IMR-90 (cell line): ENCODE measurements around the gene ARHGEF10L. TPM values are rescaled to one million over a fixed set of nuclear protein-coding genes. Genes with fewer than 3 reads are reported as not detected.

Source experiments
- ATAC-seq: fragments of 200-7000 bp; cut with Tn5 transposase; 2 replicates; pipeline ENCODE4 v1.9.1; 2020; ENCODE audit warnings: low read depth, mild to moderate bottlenecking, moderate library complexity
- BruUV-seq: library from RNA; stranded (reverse); fragments of 400-500 nt; replicated peaks from 2 replicates; lab custom pipeline; 2021; lab: Mats Ljungman, UMichigan
- CTCF ChIA-PET: fragments of 300-600 bp; formaldehyde crosslinking; extraction: SDS; loops from one replicate; lab custom pipeline; 2021; ENCODE audit warnings: antibody characterized with exemption; lab: Yijun Ruan, JAX
- POLR2A ChIA-PET: fragments of 300-600 bp; sonication (Branson Sonifier 250); formaldehyde crosslinking; loops from one replicate; lab custom pipeline; 2022; ENCODE audit warnings: antibody characterized with exemption; ENCODE audit not compliant: unreplicated experiment; lab: Charles Lee
- DNase-seq: peaks from one replicate; pipeline ENCODE4 v3.0.0; 2013
- H2AFZ ChIP-seq: replicated peaks from 2 replicates; pipeline ENCODE3; 2013; ENCODE audit warnings: low read length, mild to moderate bottlenecking; ENCODE audit not compliant: poor library complexity
- H2AK5ac ChIP-seq: 2 replicates; pipeline ENCODE4 v1.6.1; 2013; ENCODE audit warnings: low read depth, low read length, inconsistent platforms
- H2AK9ac ChIP-seq: replicated peaks from 2 replicates; pipeline ENCODE3; 2013; ENCODE audit warnings: mild to moderate bottlenecking, low read depth, low read length, moderate library complexity; ENCODE audit not compliant: poor library complexity
- H2BK120ac ChIP-seq: 2 replicates; pipeline ENCODE4 v1.6.1; 2013; ENCODE audit warnings: low read depth, low read length, inconsistent platforms
- H2BK15ac ChIP-seq: 3 replicates; pipeline ENCODE4 v1.6.1; 2013; ENCODE audit warnings: low read depth, low read length, inconsistent platforms
- H2BK20ac ChIP-seq: 2 replicates; pipeline ENCODE4 v1.6.1; 2013; ENCODE audit warnings: low read depth, mild to moderate bottlenecking, inconsistent platforms, low read length, moderate library complexity
- H2BK5ac ChIP-seq: 2 replicates; pipeline ENCODE4 v1.6.1; 2013; ENCODE audit warnings: mild to moderate bottlenecking, low read depth, low read length, inconsistent platforms; ENCODE audit not compliant: poor library complexity, severe bottlenecking
- H3K14ac ChIP-seq: replicated peaks from 2 replicates; pipeline ENCODE4 v1.6.1; 2013; ENCODE audit warnings: low read depth, low read length, inconsistent platforms
- H3K18ac ChIP-seq: 2 replicates; pipeline ENCODE4 v1.6.1; 2013; ENCODE audit warnings: low read depth, low read length, control low read depth
- H3K23ac ChIP-seq: 2 replicates; pipeline ENCODE4 v1.6.1; 2013; ENCODE audit warnings: low read depth, low read length, inconsistent platforms
- H3K27ac ChIP-seq: 2 replicates; pipeline ENCODE4 v1.5.1; 2013; ENCODE audit warnings: mild to moderate bottlenecking, control low read depth, low read length; ENCODE audit not compliant: insufficient read depth
- H3K27me3 ChIP-seq: 2 replicates; pipeline ENCODE4 v1.6.1; 2013; ENCODE audit warnings: low read length; ENCODE audit not compliant: control insufficient read depth, insufficient read depth
- H3K36me3 ChIP-seq: 2 replicates; pipeline ENCODE4 v1.6.1; 2013; ENCODE audit warnings: low read length, mixed read lengths; ENCODE audit not compliant: control insufficient read depth, insufficient read depth
- H3K4ac ChIP-seq: 2 replicates; pipeline ENCODE4 v1.6.1; 2013; ENCODE audit warnings: low read depth, low read length, inconsistent platforms
- H3K4me1 ChIP-seq: 2 replicates; pipeline ENCODE4 v1.6.1; 2013; ENCODE audit warnings: low read length, mixed read lengths; ENCODE audit not compliant: control insufficient read depth, insufficient read depth
- H3K4me2 ChIP-seq: 2 replicates; pipeline ENCODE4 v1.6.1; 2013; ENCODE audit warnings: low read depth, mild to moderate bottlenecking, control low read depth, low read length, moderate library complexity
- H3K4me3 ChIP-seq: 2 replicates; pipeline ENCODE4 v1.5.1; 2013; ENCODE audit warnings: low read depth, mild to moderate bottlenecking, control low read depth, low read length, moderate library complexity; ENCODE audit not compliant: insufficient read depth
- H3K56ac ChIP-seq: 2 replicates; pipeline ENCODE4 v1.6.1; 2013; ENCODE audit warnings: low read length, inconsistent platforms; ENCODE audit not compliant: insufficient read depth; ENCODE audit errors: extremely low read depth
- H3K79me1 ChIP-seq, 2 experiments: 2 replicates each; pipeline ENCODE4 v1.6.1; 2013; ENCODE audit warnings: low read length in 2 of 2, inconsistent platforms in 1 of 2, low read depth in 1 of 2
- H3K9ac ChIP-seq: 2 replicates; pipeline ENCODE4 v1.6.1; 2013; ENCODE audit warnings: low read depth, low read length, control low read depth
- H3K9me1 ChIP-seq: 2 replicates; pipeline ENCODE4 v1.6.1; 2013; ENCODE audit warnings: low read length, inconsistent platforms; ENCODE audit not compliant: insufficient read depth
- H3K9me3 ChIP-seq: 2 replicates; pipeline ENCODE4 v1.6.1; 2013; ENCODE audit warnings: low read length; ENCODE audit not compliant: control insufficient read depth, insufficient read depth
- H4K20me1 ChIP-seq: 2 replicates; pipeline ENCODE4 v1.6.1; 2013; ENCODE audit warnings: low read length, inconsistent platforms; ENCODE audit not compliant: insufficient read depth
- H4K5ac ChIP-seq: 2 replicates; pipeline ENCODE4 v1.6.1; 2013; ENCODE audit warnings: mild to moderate bottlenecking, low read depth, low read length, control low read depth
- H4K8ac ChIP-seq, 2 experiments: 2 replicates each; pipeline ENCODE4 v1.6.1; 2013; ENCODE audit warnings: low read depth in 2 of 2, low read length in 2 of 2, control low read depth in 1 of 2, inconsistent platforms in 1 of 2
- H4K91ac ChIP-seq: 2 replicates; pipeline ENCODE4 v1.6.1; 2013; ENCODE audit warnings: low read depth, low read length, inconsistent platforms; ENCODE audit not compliant: insufficient read depth
- CEBPB ChIP-seq: IDR thresholded peaks from 2 replicates; pipeline ENCODE4 v1.6.1; 2012; ENCODE audit warnings: low read depth, low read length, improper control_type of control experiment
- CHD1 ChIP-seq: IDR thresholded peaks from 2 replicates; pipeline ENCODE4 v1.6.1; 2012; ENCODE audit warnings: low read depth, low read length, improper control_type of control experiment
- CTCF ChIP-seq: conservative IDR thresholded peaks from 2 replicates; pipeline ENCODE4 v1.5.1; 2012; ENCODE audit warnings: mild to moderate bottlenecking, low read depth, low read length, improper control_type of control experiment
- MAZ ChIP-seq: IDR thresholded peaks from 2 replicates; pipeline ENCODE4 v1.6.1; 2012; ENCODE audit warnings: low read depth, mild to moderate bottlenecking, low read length, improper control_type of control experiment, moderate library complexity, borderline replicate concordance
- MXI1 ChIP-seq: IDR thresholded peaks from 2 replicates; pipeline ENCODE4 v1.6.1; 2012; ENCODE audit warnings: low read depth, mild to moderate bottlenecking, low read length, moderate library complexity, borderline replicate concordance
- POLR2A ChIP-seq: IDR thresholded peaks from 2 replicates; pipeline ENCODE4 v1.6.1; 2012; ENCODE audit warnings: mild to moderate bottlenecking, low read depth, low read length
- RCOR1 ChIP-seq: IDR thresholded peaks from 2 replicates; pipeline ENCODE4 v1.6.1; 2012; ENCODE audit warnings: mild to moderate bottlenecking, low read length, improper control_type of control experiment; ENCODE audit not compliant: insufficient replicate concordance
- RFX5 ChIP-seq: IDR thresholded peaks from 2 replicates; pipeline ENCODE4 v1.8.0; 2012; ENCODE audit warnings: low read depth, mild to moderate bottlenecking, low read length, moderate library complexity
- USF2 ChIP-seq: fragments of 150-350 bp; IDR thresholded peaks from 2 replicates; pipeline ENCODE4 v1.6.1; 2017; ENCODE audit warnings: mild to moderate bottlenecking, antibody characterized with exemption, low read length, low read depth
- WGBS, 2 experiments: methylation state at CpG; one replicate each; pipeline versions ENCODE4 v1.1.5 to v1.1.7; 2013; ENCODE audit warnings: missing lambda C conversion rate in 2 of 2; ENCODE audit not compliant: insufficient read length in 1 of 2; ENCODE audit errors: extremely low coverage in 2 of 2; 5-methylcytosine and 5-hydroxymethylcytosine counted together
- dilution Hi-C: fragments of 300-500 bp; cut with HindIII; formaldehyde crosslinking; loops from one replicate; pipeline ENCODE4 v1.14.3; 2018; ENCODE audit warnings: low sequenced_read_pairs; ENCODE audit not compliant: unreplicated experiment
- in situ Hi-C: fragments of 300-500 bp; cut with MboI; formaldehyde crosslinking; loops from 3 replicates; pipeline ENCODE4 v1.14.3; 2019; ENCODE audit warnings: low sequenced_read_pairs, inconsistent platforms, mixed read lengths
- intact Hi-C: fragments of 100-400 bp; cut with micrococcal nuclease; formaldehyde crosslinking; loops from 2 replicates; pipeline ENCODE4 v1.10.0; 2022
- polyA plus RNA-seq, 3 experiments: library from polyadenylated mRNA; depleted of rRNA; stranded (reverse); fragments of >200 nt; gene quantifications; 2 replicates each; pipeline ENCODE4 v1.2.3, GENCODE V29; 2012; ENCODE audit warnings: low replicate concordance in 1 of 3
- total RNA-seq: library from RNA; depleted of rRNA; stranded (reverse); fragments of >200 nt; gene quantifications from 2 replicates; pipeline ENCODE4 v1.2.3, GENCODE V29; 2012
- TF ChIP-seq, protein P1 (sequence below): fragments of 150-350 bp; IDR thresholded peaks from 2 replicates; pipeline ENCODE4 v1.6.1; 2016; ENCODE audit warnings: low read depth, mild to moderate bottlenecking, low read length, moderate library complexity, borderline replicate concordance

ARHGEF10L gene
- total and polyA plus RNA-seq, 2 of the 4 experiments (the other 2 are of a cell fraction), result 4.8 to 12.4 TPM

- TF ChIP-seq CHD1 (no peak), RCOR1 (no peak), CEBPB (no peak), POLR2A (no peak), RFX5 (no peak), CTCF (no peak), USF2 (no peak), MAZ (no peak), MXI1 (no peak)
- TF ChIP-seq, protein P1, sequence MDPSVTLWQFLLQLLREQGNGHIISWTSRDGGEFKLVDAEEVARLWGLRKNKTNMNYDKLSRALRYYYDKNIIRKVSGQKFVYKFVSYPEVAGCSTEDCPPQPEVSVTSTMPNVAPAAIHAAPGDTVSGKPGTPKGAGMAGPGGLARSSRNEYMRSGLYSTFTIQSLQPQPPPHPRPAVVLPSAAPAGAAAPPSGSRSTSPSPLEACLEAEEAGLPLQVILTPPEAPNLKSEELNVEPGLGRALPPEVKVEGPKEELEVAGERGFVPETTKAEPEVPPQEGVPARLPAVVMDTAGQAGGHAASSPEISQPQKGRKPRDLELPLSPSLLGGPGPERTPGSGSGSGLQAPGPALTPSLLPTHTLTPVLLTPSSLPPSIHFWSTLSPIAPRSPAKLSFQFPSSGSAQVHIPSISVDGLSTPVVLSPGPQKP, result no peak
- H4K8ac ChIP-seq, result no peak overlapping the region
These were observed 19.5 kb upstream of the ARHGEF10L start for GRCh38 chr1:17520041-17520440.

More at GRCh38 chr1:17520041-17520440, 19.5 kb upstream of the ARHGEF10L start:
- in situ Hi-C loops (no loop called here), intact Hi-C loops (no loop called here), dilution Hi-C loops (no loop called here)
- no peak overlapping the region for H3K14ac ChIP-seq
- no peak overlapping the region for H3K4me3 ChIP-seq
- no peak overlapping the region for H3K4ac ChIP-seq
- H2AK9ac ChIP-seq, result no peak overlapping the region
- no peaks in the 10 kb centered on the region for H3K79me1 ChIP-seq
- 61% methylated on average over 9 of the region's 12 CpGs; no CpG with 5 or more reads in 1 of the 2 experiments for WGBS, 2 experiments
- DNase-seq (no peak), ATAC-seq (no peak)
- H3K9me1 ChIP-seq, result 0 out of 2 replicates have a peak, but pooled peaks cover 3% of the 10 kb centered on the region
- no peaks in the 10 kb centered on the region for H3K4me1 ChIP-seq
- H4K5ac ChIP-seq, result no peak overlapping the region
- H3K27me3 ChIP-seq, result peaks cover 35% of the 10 kb centered on the region
- H3K23ac ChIP-seq, result no peak overlapping the region
- H4K20me1 ChIP-seq, result no peaks in the 10 kb centered on the region
- no TSS peak for BruUV-seq
- H3K36me3 ChIP-seq, result no peaks in the 10 kb centered on the region
- H3K27ac ChIP-seq, result no peak overlapping the region
- no peak overlapping the region for H4K91ac ChIP-seq
- no peak overlapping the region for H3K18ac ChIP-seq
- no peak overlapping the region for H3K4me2 ChIP-seq
- no peak overlapping the region for H3K56ac ChIP-seq
- H2BK5ac ChIP-seq, result no peak overlapping the region
- peak overlapping the region; percentile 24 for H2AFZ ChIP-seq
- no peak overlapping the region for H2BK20ac ChIP-seq
- ChIA-PET CTCF (no interaction called here), POLR2A (no interaction called here)
- no peaks in the 10 kb centered on the region for H3K9me3 ChIP-seq
- H2BK120ac ChIP-seq, result no peak overlapping the region
- no peak overlapping the region for H2BK15ac ChIP-seq
- no peak overlapping the region for H3K9ac ChIP-seq
- no peak overlapping the region for H2AK5ac ChIP-seq
